ENCODE measurements around the gene SPAG5.
"Not testable (repeated sequence)": the region's sequence is repeated elsewhere in the genome, so short reads cannot be mapped to it uniquely, and the experiment has no call there.

The SPAG5 gene

GRCh38 chr17:28618464-28618863 is 19.6 kb upstream of the SPAG5 start:
- DNase-seq (no peak), ATAC-seq (no peak)
- Mint-ChIP-seq H3K9me3 (no peaks in the 10 kb centered on the region), H3K4me3 (no peak overlapping the region), H3K27ac (no peak overlapping the region), H3K27me3 (no peaks in the 10 kb centered on the region), H3K4me1 (no peaks in the 10 kb centered on the region)

- Mint-ChIP-seq H3K4me1 (no peaks in the 10 kb centered on the region), H3K4me3 (no peak overlapping the region), H3K27ac (no peak overlapping the region), H3K27me3 (no peaks in the 10 kb centered on the region), H3K9me3 (no peaks in the 10 kb centered on the region)
- ATAC-seq = no peak
- no peak for DNase-seq
Observed at GRCh38 chr17:28616281-28616680, 17.5 kb upstream of the SPAG5 start.

- Mint-ChIP-seq H3K4me3 (no peak overlapping the region), H3K9me3 (no peaks in the 10 kb centered on the region), H3K27me3 (no peaks in the 10 kb centered on the region), H3K27ac (no peak overlapping the region), H3K4me1 (no peaks in the 10 kb centered on the region)
- DNase-seq (no peak), ATAC-seq (no peak)
Observed at GRCh38 chr17:28615260-28615940, 16.6 kb upstream of the SPAG5 start.

GRCh38 chr17:28613931-28614381 is 15.1 kb upstream of the SPAG5 start, which contains the start of gene RSKR:
RSKR (minus strand) TSS chr17:28614185; CDS start chr17:28614161, 24 bp downstream.
- H3K4me3 Mint-ChIP-seq = no peak within 1 kb of the TSS
- no peaks in the 10 kb centered on the region for H3K9me3 Mint-ChIP-seq
- ATAC-seq (no peak), DNase-seq (no peak)
- H3K4me1 Mint-ChIP-seq = no peaks in the 10 kb centered on the region
- H3K27ac Mint-ChIP-seq = peak within 1 kb of the TSS in 1 of 2 donors; percentile 71
- no peaks in the 10 kb centered on the region for H3K27me3 Mint-ChIP-seq

GRCh38 chr17:28612936-28613872 is 14.4 kb upstream of the SPAG5 start:
- Mint-ChIP-seq H3K4me1 (no peaks in the 10 kb centered on the region), H3K4me3 (no peak overlapping the region), H3K27ac (peak overlapping the region in 1 of 2 donors; percentile 63), H3K9me3 (no peaks in the 10 kb centered on the region), H3K27me3 (no peaks in the 10 kb centered on the region)
- DNase-seq (peak; percentile 15 to 26), ATAC-seq (peak; percentile 74)

GRCh38 chr17:28612531-28612930 is 13.7 kb upstream of the SPAG5 start:
- H3K4me1 Mint-ChIP-seq = no peaks in the 10 kb centered on the region
- ATAC-seq = no peak
- H3K9me3 Mint-ChIP-seq = no peaks in the 10 kb centered on the region
- no peaks in the 10 kb centered on the region for H3K27me3 Mint-ChIP-seq
- no peak overlapping the region for H3K4me3 Mint-ChIP-seq
- H3K27ac Mint-ChIP-seq = peak overlapping the region in 1 of 2 donors; percentile 27
- no peak for DNase-seq

- Mint-ChIP-seq H3K27ac (no peak overlapping the region), H3K4me3 (no peak overlapping the region), H3K9me3 (no peaks in the 10 kb centered on the region), H3K27me3 (no peaks in the 10 kb centered on the region), H3K4me1 (no peaks in the 10 kb centered on the region)
- DNase-seq (no peak), ATAC-seq (no peak)
Observed at GRCh38 chr17:28610376-28610775, 11.6 kb upstream of the SPAG5 start.

GRCh38 chr17:28604031-28604430 is 5.2 kb upstream of the SPAG5 start:
- H3K4me3 Mint-ChIP-seq, H3K27me3 Mint-ChIP-seq, H3K9me3 Mint-ChIP-seq, DNase-seq, H3K27ac Mint-ChIP-seq, ATAC-seq: not testable (repeated sequence)
- H3K4me1 Mint-ChIP-seq = peaks cover 11% of the 10 kb centered on the region

- Mint-ChIP-seq H3K4me3 (peak overlapping the region; percentile 95 to 99), H3K27ac (peak overlapping the region; percentile 98), H3K9me3 (no peaks in the 10 kb centered on the region), H3K27me3 (no peaks in the 10 kb centered on the region), H3K4me1 (peaks cover 24% of the 10 kb centered on the region)
- ATAC-seq = peak; percentile 85
- peak; percentile 73 to 77 for DNase-seq
Observed at GRCh38 chr17:28599311-28600184, 723 bp upstream of the SPAG5 start.

- ATAC-seq (peak; percentile 2), DNase-seq (no peak)
- no peaks in the 10 kb centered on the region for H3K9me3 Mint-ChIP-seq
- peak overlapping the region; percentile 95 to 99 for H3K4me3 Mint-ChIP-seq
- H3K4me1 Mint-ChIP-seq = peaks cover 24% of the 10 kb centered on the region
- peak overlapping the region; percentile 98 for H3K27ac Mint-ChIP-seq
- H3K27me3 Mint-ChIP-seq = no peaks in the 10 kb centered on the region
Observed at GRCh38 chr17:28598389-28598788, 436 bp downstream of the SPAG5 start.

GRCh38 chr17:28597606-28598383 is 1.0 kb downstream of the SPAG5 start:
- no peak for ATAC-seq
- H3K27ac Mint-ChIP-seq = peak overlapping the region; percentile 98
- H3K27me3 Mint-ChIP-seq = no peaks in the 10 kb centered on the region
- peak overlapping the region; percentile 95 to 99 for H3K4me3 Mint-ChIP-seq
- DNase-seq = no peak
- peaks cover 24% of the 10 kb centered on the region for H3K4me1 Mint-ChIP-seq
- H3K9me3 Mint-ChIP-seq = no peaks in the 10 kb centered on the region

- DNase-seq (no peak), ATAC-seq (no peak)
- H3K9me3 Mint-ChIP-seq = no peaks in the 10 kb centered on the region
- H3K4me3 Mint-ChIP-seq = no peak overlapping the region
- H3K27ac Mint-ChIP-seq = no peak overlapping the region
- H3K4me1 Mint-ChIP-seq = peaks cover 2% of the 10 kb centered on the region
- H3K27me3 Mint-ChIP-seq = no peaks in the 10 kb centered on the region
Observed at GRCh38 chr17:28592260-28592659, 6.6 kb downstream of the SPAG5 start.

- no peak for ATAC-seq
Observed at GRCh38 chr17:28585851-28586250, 13.0 kb downstream of the SPAG5 start.

GRCh38 chr17:28584434-28584833 is 14.4 kb downstream of the SPAG5 start:
- Mint-ChIP-seq H3K4me1 (no peaks in the 10 kb centered on the region), H3K27ac (no peak overlapping the region)
- DNase-seq = no peak

More at GRCh38 chr17:28585851-28586250, 13.0 kb downstream of the SPAG5 start:
- no peaks in the 10 kb centered on the region for H3K9me3 Mint-ChIP-seq
- H3K4me1 Mint-ChIP-seq = no peaks in the 10 kb centered on the region
- H3K27ac Mint-ChIP-seq = no peak overlapping the region
- H3K27me3 Mint-ChIP-seq = no peaks in the 10 kb centered on the region
- no peak overlapping the region for H3K4me3 Mint-ChIP-seq
- DNase-seq = no peak

More at GRCh38 chr17:28584434-28584833, 14.4 kb downstream of the SPAG5 start:
- Mint-ChIP-seq H3K4me3 (no peak overlapping the region), H3K27me3 (no peaks in the 10 kb centered on the region), H3K9me3 (no peaks in the 10 kb centered on the region)
- no peak for ATAC-seq

Data from stimulated activated naive CD8-positive, alpha-beta T cell treated with anti-CD3 and anti-CD28 coated beads, Interleukin-15, amount 100 ng/mL, for 72 hours (primary cell).